Stimulated activated CD8-positive, alpha-beta memory T cell treated with anti-CD3 and anti-CD28 coated beads, Interleukin-4, amount 100 ng/mL, for 1 hour (primary cell): Measurements from ENCODE around the gene DTHD1.

Source experiments
- DNase-seq, 2 donors: peaks; one replicate each; pipeline ENCODE4 v3.0.0-alpha.2; 2020; ENCODE audit warnings: low read depth in 2 of 2, low spot score in 1 of 2

DTHD1 gene

GRCh38 chr4:36313703-36314102, 32.3 kb downstream of the DTHD1 start:
- DNase-seq, result no peak

GRCh38 chr4:36316607-36317006, 35.2 kb downstream of the DTHD1 start:
- DNase-seq, result no peak

GRCh38 chr4:36317721-36318120, 36.3 kb downstream of the DTHD1 start:
- no peak for DNase-seq

GRCh38 chr4:36320117-36320896, 38.9 kb downstream of the DTHD1 start:
- no peak for DNase-seq

GRCh38 chr4:36321176-36321575, 39.8 kb downstream of the DTHD1 start:
- no peak for DNase-seq

GRCh38 chr4:36322921-36323354, 41.5 kb downstream of the DTHD1 start:
- no peak for DNase-seq

GRCh38 chr4:36323816-36324419, 42.5 kb downstream of the DTHD1 start:
- no peak for DNase-seq

- DNase-seq, result no peak
Observed at GRCh38 chr4:36324808-36325207, 43.4 kb downstream of the DTHD1 start.

- DNase-seq, result no peak
Observed at GRCh38 chr4:36325499-36325898, 44.1 kb downstream of the DTHD1 start.

GRCh38 chr4:36325926-36326325, 44.5 kb downstream of the DTHD1 start:
- DNase-seq, result no peak

GRCh38 chr4:36326476-36327029, 45.1 kb downstream of the DTHD1 start:
- DNase-seq, result no peak

- no peak for DNase-seq
Observed at GRCh38 chr4:36327400-36327799, 46.0 kb downstream of the DTHD1 start.

GRCh38 chr4:36328130-36328529, 46.7 kb downstream of the DTHD1 start:
- no peak for DNase-seq

GRCh38 chr4:36329228-36329627, 47.8 kb downstream of the DTHD1 start:
- DNase-seq, result no peak

- DNase-seq, result no peak
Observed at GRCh38 chr4:36330796-36331195, 49.4 kb downstream of the DTHD1 start.

- DNase-seq, result no peak
Observed at GRCh38 chr4:36332023-36332781, 50.8 kb downstream of the DTHD1 start.

GRCh38 chr4:36332782-36333131, 51.3 kb downstream of the DTHD1 start:
- no peak for DNase-seq

GRCh38 chr4:36333303-36333877, 52.0 kb downstream of the DTHD1 start:
- no peak for DNase-seq

- no peak for DNase-seq
Observed at GRCh38 chr4:36337665-36338185, 56.3 kb downstream of the DTHD1 start.

GRCh38 chr4:36338973-36339372, 57.6 kb downstream of the DTHD1 start:
- DNase-seq, result no peak

GRCh38 chr4:36341936-36342335, 60.5 kb downstream of the DTHD1 start:
- DNase-seq, result no peak
